Tibial nerve (tissue), 4 donors: Measurements from ENCODE around the gene SLC4A1AP.

Experiments
- EP300 ChIP-seq, 2 donors: sonication (generic); formaldehyde crosslinking; IDR thresholded peaks; one replicate each; pipeline ENCODE4 v1.6.1; 2017; ENCODE audit warnings: antibody characterized with exemption in 2 of 2, mild to moderate bottlenecking in 1 of 2
- POLR2A ChIP-seq, 2 donors: fragments of 450-650 bp; IDR thresholded peaks; one replicate each; pipeline ENCODE4 v1.6.1; 2017; ENCODE audit warnings: antibody characterized with exemption in 2 of 2, mild to moderate bottlenecking in 2 of 2, moderate library complexity in 2 of 2
- TF ChIP-seq, protein P1 (sequence below), 5 experiments: fragments of 200-600 bp in 3 of 5; fragments of 450-650 bp in 2 of 5; sonication (generic) in 3 of 5; IDR thresholded peaks; one replicate each; pipeline ENCODE4 v1.5.1; 2016 to 2019; ENCODE audit warnings: antibody characterized with exemption in 5 of 5, mild to moderate bottlenecking in 3 of 5, moderate library complexity in 2 of 5

DNA sequence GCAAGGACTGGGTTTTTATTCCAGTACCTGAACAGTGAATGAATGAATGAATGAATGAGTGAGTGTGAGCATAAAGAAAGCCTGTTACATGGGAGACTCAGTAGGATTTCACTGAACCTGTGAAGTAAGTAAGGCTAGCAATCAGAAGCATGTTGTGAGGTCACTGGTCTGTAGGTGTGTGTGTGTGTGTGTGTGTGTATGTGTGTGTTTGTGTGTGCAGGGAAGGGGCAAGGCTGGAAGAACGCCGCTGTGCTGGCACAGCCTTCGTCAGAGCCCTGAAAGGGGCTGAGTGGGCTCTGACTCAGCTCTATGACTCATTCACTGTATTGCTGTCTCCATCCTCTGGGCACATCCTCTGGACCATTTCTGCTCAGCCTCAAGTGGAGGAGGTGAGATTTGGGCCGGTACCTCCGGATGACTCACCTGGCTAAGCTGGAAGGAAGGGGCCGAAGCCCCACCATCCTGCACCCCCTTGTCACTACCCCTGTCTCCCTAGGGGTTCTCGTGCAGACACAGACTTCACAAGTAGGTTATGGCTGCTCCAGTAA lies 56.4 kb downstream of the SLC4A1AP start:
- TF ChIP-seq, protein P1, sequence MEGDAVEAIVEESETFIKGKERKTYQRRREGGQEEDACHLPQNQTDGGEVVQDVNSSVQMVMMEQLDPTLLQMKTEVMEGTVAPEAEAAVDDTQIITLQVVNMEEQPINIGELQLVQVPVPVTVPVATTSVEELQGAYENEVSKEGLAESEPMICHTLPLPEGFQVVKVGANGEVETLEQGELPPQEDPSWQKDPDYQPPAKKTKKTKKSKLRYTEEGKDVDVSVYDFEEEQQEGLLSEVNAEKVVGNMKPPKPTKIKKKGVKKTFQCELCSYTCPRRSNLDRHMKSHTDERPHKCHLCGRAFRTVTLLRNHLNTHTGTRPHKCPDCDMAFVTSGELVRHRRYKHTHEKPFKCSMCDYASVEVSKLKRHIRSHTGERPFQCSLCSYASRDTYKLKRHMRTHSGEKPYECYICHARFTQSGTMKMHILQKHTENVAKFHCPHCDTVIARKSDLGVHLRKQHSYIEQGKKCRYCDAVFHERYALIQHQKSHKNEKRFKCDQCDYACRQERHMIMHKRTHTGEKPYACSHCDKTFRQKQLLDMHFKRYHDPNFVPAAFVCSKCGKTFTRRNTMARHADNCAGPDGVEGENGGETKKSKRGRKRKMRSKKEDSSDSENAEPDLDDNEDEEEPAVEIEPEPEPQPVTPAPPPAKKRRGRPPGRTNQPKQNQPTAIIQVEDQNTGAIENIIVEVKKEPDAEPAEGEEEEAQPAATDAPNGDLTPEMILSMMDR (IDR thresholded peaks at IDR 0.05) = no peak
- TF ChIP-seq POLR2A (IDR thresholded peaks at IDR 0.05) (no peak), EP300 (IDR thresholded peaks at IDR 0.05) (peak in 1 of 2 donors; percentile 32)
